ENCODE results near the gene FAM72D.
A peak's percentile ranks its signal among the peaks of the same experiment; 100 is the strongest.
"Not testable (repeated sequence)": the region's sequence is repeated elsewhere in the genome, so short reads cannot be mapped to it uniquely, and the experiment has no call there.

Gene FAM72D

GRCh38 chr1:145122344-145123061 lies 26.7 kb downstream of the FAM72D start:
- not testable (repeated sequence) for H3K4me1 Mint-ChIP-seq (ENCODE audit: low read depth); DNase-seq; H3K4me3 Mint-ChIP-seq; H3K36me3 Mint-ChIP-seq (ENCODE audit: low read depth); H3K27ac Mint-ChIP-seq; H3K27me3 Mint-ChIP-seq; H3K9me3 Mint-ChIP-seq

GRCh38 chr1:145123062-145123395 lies 27.3 kb downstream of the FAM72D start:
- DNase-seq; H3K27ac Mint-ChIP-seq; H3K9me3 Mint-ChIP-seq; H3K4me1 Mint-ChIP-seq (ENCODE audit: low read depth); H3K27me3 Mint-ChIP-seq; H3K4me3 Mint-ChIP-seq; H3K36me3 Mint-ChIP-seq (ENCODE audit: low read depth): not testable (repeated sequence)

- not testable (repeated sequence) for H3K4me3 Mint-ChIP-seq; H3K36me3 Mint-ChIP-seq (ENCODE audit: low read depth); DNase-seq; H3K27ac Mint-ChIP-seq; H3K9me3 Mint-ChIP-seq; H3K27me3 Mint-ChIP-seq; H3K4me1 Mint-ChIP-seq (ENCODE audit: low read depth)
Observed at GRCh38 chr1:145123992-145124641, 28.3 kb downstream of the FAM72D start.

GRCh38 chr1:145125112-145125511 lies 29.3 kb downstream of the FAM72D start:
- not testable (repeated sequence) for H3K27ac Mint-ChIP-seq; H3K27me3 Mint-ChIP-seq; H3K4me1 Mint-ChIP-seq (ENCODE audit: low read depth); H3K4me3 Mint-ChIP-seq; DNase-seq; H3K36me3 Mint-ChIP-seq (ENCODE audit: low read depth); H3K9me3 Mint-ChIP-seq

GRCh38 chr1:145127144-145127543 lies 31.4 kb downstream of the FAM72D start:
- not testable (repeated sequence) for DNase-seq; H3K4me1 Mint-ChIP-seq (ENCODE audit: low read depth); H3K4me3 Mint-ChIP-seq; H3K27ac Mint-ChIP-seq; H3K27me3 Mint-ChIP-seq; H3K36me3 Mint-ChIP-seq (ENCODE audit: low read depth); H3K9me3 Mint-ChIP-seq

GRCh38 chr1:145128697-145129469 lies 33.1 kb downstream of the FAM72D start:
- H3K27me3 Mint-ChIP-seq; H3K27ac Mint-ChIP-seq; H3K4me1 Mint-ChIP-seq (ENCODE audit: low read depth); H3K36me3 Mint-ChIP-seq (ENCODE audit: low read depth); DNase-seq; H3K9me3 Mint-ChIP-seq; H3K4me3 Mint-ChIP-seq: not testable (repeated sequence)

- not testable (repeated sequence) for H3K4me3 Mint-ChIP-seq; H3K27me3 Mint-ChIP-seq; DNase-seq; H3K4me1 Mint-ChIP-seq (ENCODE audit: low read depth); H3K36me3 Mint-ChIP-seq (ENCODE audit: low read depth); H3K9me3 Mint-ChIP-seq; H3K27ac Mint-ChIP-seq
Observed at GRCh38 chr1:145134476-145134875, 38.7 kb downstream of the FAM72D start.

GRCh38 chr1:145140549-145140948 lies 44.8 kb downstream of the FAM72D start:
- not testable (repeated sequence) for H3K27me3 Mint-ChIP-seq; H3K27ac Mint-ChIP-seq; H3K4me1 Mint-ChIP-seq (ENCODE audit: low read depth); H3K36me3 Mint-ChIP-seq (ENCODE audit: low read depth); H3K9me3 Mint-ChIP-seq; H3K4me3 Mint-ChIP-seq; DNase-seq

- H3K4me1 Mint-ChIP-seq (ENCODE audit: low read depth); H3K9me3 Mint-ChIP-seq; H3K27ac Mint-ChIP-seq; H3K36me3 Mint-ChIP-seq (ENCODE audit: low read depth); DNase-seq; H3K4me3 Mint-ChIP-seq; H3K27me3 Mint-ChIP-seq: not testable (repeated sequence)
Observed at GRCh38 chr1:145144264-145144913, 48.6 kb downstream of the FAM72D start.

- H3K36me3 Mint-ChIP-seq (ENCODE audit: low read depth); H3K27me3 Mint-ChIP-seq; H3K27ac Mint-ChIP-seq; H3K4me3 Mint-ChIP-seq; H3K9me3 Mint-ChIP-seq; H3K4me1 Mint-ChIP-seq (ENCODE audit: low read depth); DNase-seq: not testable (repeated sequence)
Observed at GRCh38 chr1:145146308-145146707, 50.5 kb downstream of the FAM72D start.

GRCh38 chr1:145147172-145147571 lies 51.4 kb downstream of the FAM72D start:
- not testable (repeated sequence) for DNase-seq; H3K27ac Mint-ChIP-seq; H3K4me3 Mint-ChIP-seq; H3K27me3 Mint-ChIP-seq; H3K4me1 Mint-ChIP-seq (ENCODE audit: low read depth); H3K9me3 Mint-ChIP-seq; H3K36me3 Mint-ChIP-seq (ENCODE audit: low read depth)

GRCh38 chr1:145155421-145155820 lies 59.6 kb downstream of the FAM72D start:
- H3K9me3 Mint-ChIP-seq; H3K27ac Mint-ChIP-seq; DNase-seq; H3K27me3 Mint-ChIP-seq; H3K36me3 Mint-ChIP-seq (ENCODE audit: low read depth); H3K4me1 Mint-ChIP-seq (ENCODE audit: low read depth); H3K4me3 Mint-ChIP-seq: not testable (repeated sequence)

GRCh38 chr1:145155873-145156272 lies 60.1 kb downstream of the FAM72D start:
- not testable (repeated sequence) for H3K36me3 Mint-ChIP-seq (ENCODE audit: low read depth); H3K27ac Mint-ChIP-seq; H3K4me1 Mint-ChIP-seq (ENCODE audit: low read depth); H3K4me3 Mint-ChIP-seq; H3K9me3 Mint-ChIP-seq; H3K27me3 Mint-ChIP-seq; DNase-seq

GRCh38 chr1:145156891-145157610 lies 61.3 kb downstream of the FAM72D start:
- H3K9me3 Mint-ChIP-seq; H3K27me3 Mint-ChIP-seq; H3K36me3 Mint-ChIP-seq (ENCODE audit: low read depth); H3K4me1 Mint-ChIP-seq (ENCODE audit: low read depth): not testable (repeated sequence)
- peak overlapping the region; percentile 69 for H3K4me3 Mint-ChIP-seq
- DNase-seq: peak; percentile 60
- peak overlapping the region; percentile 93 for H3K27ac Mint-ChIP-seq
